ENCODE results near the gene PKD2L1. TPM values are rescaled to one million over a fixed set of nuclear protein-coding genes. Genes with fewer than 3 reads are reported as not detected.

PKD2L1 gene
- total and polyA plus RNA-seq, 2 of the 8 experiments (the other 6 are each of a cell fraction or from before 2014, with no cell fraction given): 0.20 to 0.33 TPM

- TF ChIP-seq EP300 (IDR thresholded peaks at IDR 0.05; ENCODE audit: borderline replicate concordance in 1 of 2, low read depth in 2 of 2, low read length in 2 of 2): no peak
- no peak for TF ChIP-seq SIRT6 (IDR thresholded peaks at IDR 0.05; ENCODE audit: low read length)
- TF ChIP-seq SP2 (IDR thresholded peaks at IDR 0.05; ENCODE audit: low read length): no peak
- TF ChIP-seq HDAC2 (IDR thresholded peaks at IDR 0.05; ENCODE audit: borderline replicate concordance in 1 of 2, low read depth in 2 of 2, low read length in 2 of 2): peak in 1 of 2 experiments; percentile 82; a peak in 2 of 4 replicates
- TF ChIP-seq HDAC6 (IDR thresholded peaks at IDR 0.05; ENCODE audit: low read depth, low read length): no peak
- no peak for TF ChIP-seq BCL11A (IDR thresholded peaks at IDR 0.05; ENCODE audit: low read depth in 2 of 2, low read length in 2 of 2)
- peak; percentile 90 for TF ChIP-seq ASH2L (IDR thresholded peaks at IDR 0.05; ENCODE audit: low read length)
- TF ChIP-seq RAD21 (IDR thresholded peaks at IDR 0.05 in 1 of 2, conservative IDR thresholded peaks at IDR 0.05 in 1 of 2; ENCODE audit: low read depth in 2 of 2, low read length in 2 of 2): no peak
- no peak for TF ChIP-seq GABPA (IDR thresholded peaks at IDR 0.05; ENCODE audit: borderline replicate concordance, insufficient read depth, low read length)
- TF ChIP-seq CHD1 (IDR thresholded peaks at IDR 0.05; ENCODE audit: low read depth, low read length): no peak
- TF ChIP-seq CTCF (IDR thresholded peaks at IDR 0.05; ENCODE audit: control extremely low read depth in 1 of 3, insufficient read depth in 1 of 3, low read depth in 1 of 3, low read length in 3 of 3): no peak
- no peak for TF ChIP-seq ATF3 (IDR thresholded peaks at IDR 0.05; ENCODE audit: insufficient read depth, low read depth, low read length)
- TF ChIP-seq SP4 (IDR thresholded peaks at IDR 0.05; ENCODE audit: low read length): peak; percentile 41; the same call in 1 of the 2 replicates
- no peak for TF ChIP-seq JUND (IDR thresholded peaks at IDR 0.05; ENCODE audit: low read length)
- no peak for TF ChIP-seq CBX5 (IDR thresholded peaks at IDR 0.05; ENCODE audit: low read depth, low read length)
- no peak for TF ChIP-seq RNF2 (IDR thresholded peaks at IDR 0.05; ENCODE audit: borderline replicate concordance, low read depth, low read length, missing control alignments, poor library complexity, severe bottlenecking)
- no peak for TF ChIP-seq EGR1 (IDR thresholded peaks at IDR 0.05; ENCODE audit: borderline replicate concordance, low read depth, low read length)
- peak; percentile 79 for TF ChIP-seq KDM4A (IDR thresholded peaks at IDR 0.05; ENCODE audit: low read depth, low read length, severe bottlenecking)
Measured at GRCh38 chr10:100286051-100287033, 43.7 kb downstream of the PKD2L1 start, which contains the start of gene BLOC1S2 (continued).

All from H1 (cell line).